K562 (cell line): ENCODE data around the gene BCAN. TPM values are rescaled to one million over a fixed set of nuclear protein-coding genes. Genes with fewer than 3 reads are reported as not detected.
A peak's percentile ranks its signal among the peaks of the same experiment; 100 is the strongest.

Source experiments
- CBFA2T2 ChIP-seq: fragments of 450-650 bp; conservative IDR thresholded peaks from 2 replicates; pipeline ENCODE4 v1.6.1; 2017; ENCODE audit warnings: mild to moderate bottlenecking
- CCAR2 ChIP-seq: fragments of 200-400 bp; formaldehyde crosslinking; IDR thresholded peaks from 2 replicates; pipeline ENCODE4 v1.6.1; 2017; ENCODE audit warnings: mild to moderate bottlenecking, low read depth, low read length
- CEBPG ChIP-seq, 3 experiments: fragments of 200-800 bp in 1 of 3; sonication (Bioruptor generic) in 1 of 3; sonication (generic) in 1 of 3; formaldehyde crosslinking in 1 of 3; IDR thresholded peaks in 2 of 3; conservative IDR thresholded peaks in 1 of 3; 2 replicates each; pipeline versions ENCODE4 v1.6.1 to v1.8.0; 2016 to 2022; ENCODE audit warnings: missing compliant biosample characterization in 2 of 3, missing genetic modification characterization in 2 of 3, mild to moderate bottlenecking in 1 of 3, missing genetic modification reagents in 1 of 3
- CREB3 ChIP-seq: fragments of 450-650 bp; conservative IDR thresholded peaks from 2 replicates; pipeline ENCODE4 v1.6.1; 2016; ENCODE audit warnings: missing genetic modification characterization, low read depth, mild to moderate bottlenecking, missing compliant biosample characterization, moderate library complexity
- CTCF ChIP-seq, 3 experiments: IDR thresholded peaks in 2 of 3; conservative IDR thresholded peaks in 1 of 3; 2 replicates each; pipeline ENCODE4 v1.5.1; 2011 to 2012; ENCODE audit warnings: low read length in 3 of 3, mild to moderate bottlenecking in 3 of 3, control low read depth in 2 of 3, improper control_type of control experiment in 1 of 3, inconsistent platforms in 1 of 3, low read depth in 1 of 3, mixed read lengths in 1 of 3, moderate library complexity in 1 of 3; ENCODE audit not compliant: insufficient read depth in 2 of 3
- DNMT1 ChIP-seq: fragments of 450-650 bp; IDR thresholded peaks from 2 replicates; pipeline ENCODE4 v1.6.1; 2016; ENCODE audit warnings: antibody characterized with exemption, mild to moderate bottlenecking
- GTF2F1 ChIP-seq: IDR thresholded peaks from 2 replicates; pipeline ENCODE4 v1.6.1; 2011; ENCODE audit warnings: low read depth, low read length, improper control_type of control experiment
- HOMEZ ChIP-seq: fragments of 250-450 bp; sonication (Bioruptor Pico); IDR thresholded peaks from 2 replicates; pipeline ENCODE4 v1.4.0; 2020; ENCODE audit warnings: mild to moderate bottlenecking, moderate library complexity
- PHB2 ChIP-seq: fragments of 450-650 bp; IDR thresholded peaks from 2 replicates; pipeline ENCODE4 v1.6.1; 2017; ENCODE audit warnings: low read depth
- SRSF1 ChIP-seq: fragments of 200-400 bp; formaldehyde crosslinking; IDR thresholded peaks from 2 replicates; pipeline ENCODE4 v1.6.1; 2017; ENCODE audit warnings: mild to moderate bottlenecking, low read depth, low read length, moderate library complexity
- ZBTB17 ChIP-seq: fragments of 450-650 bp; formaldehyde crosslinking; IDR thresholded peaks from 2 replicates; pipeline ENCODE4 v1.4.0; 2020; ENCODE audit warnings: mild to moderate bottlenecking
- ZBTB49 ChIP-seq: sonication (generic); formaldehyde crosslinking; IDR thresholded peaks from 2 replicates; pipeline ENCODE4 v1.8.0; 2022; ENCODE audit warnings: missing genetic modification reagents, mild to moderate bottlenecking, borderline replicate concordance
- ZNF785 ChIP-seq: fragments of 250-450 bp; sonication (Bioruptor Pico); IDR thresholded peaks from 2 replicates; pipeline ENCODE4 v1.4.0; 2020; ENCODE audit warnings: mild to moderate bottlenecking
- ZSCAN32 ChIP-seq: fragments of 450-650 bp; formaldehyde crosslinking; IDR thresholded peaks from 2 replicates; pipeline ENCODE4 v1.4.0; 2020; ENCODE audit warnings: mild to moderate bottlenecking, moderate library complexity
- polyA plus RNA-seq, 8 experiments: library from polyadenylated mRNA; depleted of rRNA in 4 of 8; stranded (reverse) in 5 of 8; unstranded in 3 of 8; fragments of >200 nt; fragmentation: Nextera tagmentation in 2 of 8; fragmentation: Illumina TruSeq in 1 of 8; extraction: Ambion mirVana in 2 of 8; extraction: Trizol in 1 of 8; gene quantifications; 2 replicates each; pipeline versions ENCODE4 v1.2.1 to v1.2.3, GENCODE V29; 2011 to 2014; ENCODE audit warnings: inconsistent platforms in 1 of 8, missing spikeins in 1 of 8
- total RNA-seq, 7 experiments: library from RNA; depleted of rRNA in 6 of 7; stranded (reverse); fragments of >200 nt in 6 of 7; fragmentation: Illumina TruSeq in 2 of 7; extraction: Trizol in 2 of 7; gene quantifications; 2 replicates each; pipeline versions ENCODE4 v1.2.1 to v1.2.3, GENCODE V29; 2011 to 2021; ENCODE audit warnings: low replicate concordance in 1 of 7
- TF ChIP-seq, protein P1 (sequence below): fragments of 250-450 bp; sonication (Bioruptor Pico); IDR thresholded peaks from 2 replicates; pipeline ENCODE4 v1.5.0; 2021
- TF ChIP-seq, protein P2 (sequence below): sonication (generic); formaldehyde crosslinking; IDR thresholded peaks from 2 replicates; pipeline ENCODE4 v1.8.1; 2023; ENCODE audit warnings: mild to moderate bottlenecking, missing genetic modification reagents

Gene BCAN
- total and polyA plus RNA-seq, 9 of the 15 experiments (the other 6 are each of a cell fraction or from before 2014, with no cell fraction given): 0.04 to 0.33 (median 0.14) TPM; not detected in 5

DNA sequence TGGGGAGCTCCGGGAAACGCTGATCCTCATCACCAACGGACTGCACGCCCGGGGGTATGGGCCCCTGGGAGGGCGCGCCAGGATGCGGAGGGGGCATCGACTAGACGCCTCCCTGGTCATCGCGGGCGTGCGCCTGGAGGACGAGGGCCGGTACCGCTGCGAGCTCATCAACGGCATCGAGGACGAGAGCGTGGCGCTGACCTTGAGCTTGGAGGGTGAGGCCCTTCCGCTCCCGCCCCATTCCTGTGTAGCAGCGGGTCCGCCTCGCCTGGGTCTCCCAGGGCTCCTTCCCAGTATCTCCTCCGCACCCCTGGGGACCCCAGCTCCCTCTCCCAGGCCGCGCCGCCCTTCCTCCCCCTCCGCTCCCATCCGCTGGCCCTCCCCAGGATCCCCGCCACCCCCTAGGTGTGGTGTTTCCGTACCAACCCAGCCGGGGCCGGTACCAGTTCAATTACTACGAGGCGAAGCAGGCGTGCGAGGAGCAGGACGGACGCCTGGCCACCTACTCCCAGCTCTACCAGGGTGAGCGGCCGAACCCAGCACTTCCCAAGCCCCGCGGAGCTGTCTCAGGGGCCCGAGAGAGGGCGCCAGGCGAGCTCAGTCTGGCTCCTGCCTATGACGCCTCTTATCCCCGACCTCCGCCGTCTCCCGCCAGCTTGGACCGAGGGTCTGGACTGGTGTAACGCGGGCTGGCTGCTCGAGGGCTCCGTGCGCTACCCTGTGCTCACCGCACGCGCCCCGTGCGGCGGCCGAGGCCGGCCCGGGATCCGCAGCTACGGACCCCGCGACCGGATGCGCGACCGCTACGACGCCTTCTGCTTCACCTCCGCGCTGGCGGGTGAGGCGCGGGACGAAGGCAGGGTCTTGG lies 17.7 kb upstream of the BCAN start (continued):
- TF ChIP-seq, protein P1, sequence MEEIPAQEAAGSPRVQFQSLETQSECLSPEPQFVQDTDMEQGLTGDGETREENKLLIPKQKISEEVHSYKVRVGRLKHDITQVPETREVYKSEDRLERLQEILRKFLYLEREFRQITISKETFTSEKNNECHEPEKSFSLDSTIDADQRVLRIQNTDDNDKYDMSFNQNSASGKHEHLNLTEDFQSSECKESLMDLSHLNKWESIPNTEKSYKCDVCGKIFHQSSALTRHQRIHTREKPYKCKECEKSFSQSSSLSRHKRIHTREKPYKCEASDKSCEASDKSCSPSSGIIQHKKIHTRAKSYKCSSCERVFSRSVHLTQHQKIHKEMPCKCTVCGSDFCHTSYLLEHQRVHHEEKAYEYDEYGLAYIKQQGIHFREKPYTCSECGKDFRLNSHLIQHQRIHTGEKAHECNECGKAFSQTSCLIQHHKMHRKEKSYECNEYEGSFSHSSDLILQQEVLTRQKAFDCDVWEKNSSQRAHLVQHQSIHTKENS (CRISPR knock-in tag): no peak
- TF ChIP-seq ZBTB49 (CRISPR knock-in tag) (0 out of 2 replicates have a peak, but pooled peaks have one; percentile 55), PHB2 (no peak), HOMEZ (CRISPR knock-in tag) (no peak), CEBPG (CRISPR knock-in tag; IDR thresholded peaks at IDR 0.05) (no peak), CEBPG (tag; conservative IDR thresholded peaks at IDR 0.05 in 1 of 2, IDR thresholded peaks at IDR 0.05 in 1 of 2) (no peak), CBFA2T2 (no peak), GTF2F1 (no peak), ZSCAN32 (CRISPR knock-in tag) (no peak), DNMT1 (no peak), CCAR2 (no peak), SRSF1 (no peak), ZNF785 (CRISPR knock-in tag) (no peak), ZBTB17 (CRISPR knock-in tag) (peak; percentile 64; the same call in 1 of the 2 replicates), CTCF (IDR thresholded peaks at IDR 0.05 in 2 of 3, conservative IDR thresholded peaks at IDR 0.05 in 1 of 3; ENCODE audit: insufficient read depth in 2 of 3, low read depth in 1 of 3, low read length in 3 of 3) (peak; percentile 63 to 83 (median 64)), CREB3 (tag) (no peak)
- TF ChIP-seq, protein P2, sequence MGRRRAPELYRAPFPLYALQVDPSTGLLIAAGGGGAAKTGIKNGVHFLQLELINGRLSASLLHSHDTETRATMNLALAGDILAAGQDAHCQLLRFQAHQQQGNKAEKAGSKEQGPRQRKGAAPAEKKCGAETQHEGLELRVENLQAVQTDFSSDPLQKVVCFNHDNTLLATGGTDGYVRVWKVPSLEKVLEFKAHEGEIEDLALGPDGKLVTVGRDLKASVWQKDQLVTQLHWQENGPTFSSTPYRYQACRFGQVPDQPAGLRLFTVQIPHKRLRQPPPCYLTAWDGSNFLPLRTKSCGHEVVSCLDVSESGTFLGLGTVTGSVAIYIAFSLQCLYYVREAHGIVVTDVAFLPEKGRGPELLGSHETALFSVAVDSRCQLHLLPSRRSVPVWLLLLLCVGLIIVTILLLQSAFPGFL (CRISPR knock-in tag): no peak
